ENCODE results near the gene SH2D7.

- no peak for TF ChIP-seq CTCF (conservative IDR thresholded peaks at IDR 0.05)
- no peak for TF ChIP-seq EZH2 (IDR thresholded peaks at IDR 0.05; ENCODE audit: low read depth)
These were observed 33.1 kb upstream of the SH2D7 start for GRCh38 chr15:78059110-78059839.
